DND-41 (cell line): ENCODE measurements around the gene CSNK2B.

ENCODE experiments used
- ATAC-seq: fragments of 200-7000 bp; cut with Tn5 transposase; 3 replicates; pipeline ENCODE4 v1.9.1; 2021; ENCODE audit warnings: low read depth; ENCODE audit not compliant: insufficient read depth
- DNase-seq: peaks from one replicate; pipeline ENCODE4 v3.0.0-alpha.2; 2020
- H2AFZ ChIP-seq: 2 replicates; pipeline ENCODE4 v1.6.0; 2012; ENCODE audit warnings: low read depth, low read length
- H3K27ac ChIP-seq: 2 replicates; pipeline ENCODE4 v1.5.1; 2012; ENCODE audit warnings: low read length, inconsistent platforms
- H3K27me3 ChIP-seq: fragments of 200-600 bp; sonication (generic); 2 replicates; pipeline ENCODE4 v1.6.0; 2012; ENCODE audit warnings: low read length, mild to moderate bottlenecking, inconsistent platforms; ENCODE audit not compliant: insufficient read depth, poor library complexity
- H3K36me3 ChIP-seq: 2 replicates; pipeline ENCODE4 v1.5.1; 2012; ENCODE audit warnings: low read length, inconsistent platforms; ENCODE audit not compliant: insufficient read depth
- H3K4me1 ChIP-seq: 2 replicates; pipeline ENCODE4 v1.5.1; 2012; ENCODE audit warnings: mild to moderate bottlenecking, low read length; ENCODE audit not compliant: insufficient read depth
- H3K4me2 ChIP-seq: 2 replicates; pipeline ENCODE4 v1.6.0; 2012; ENCODE audit warnings: mild to moderate bottlenecking, moderate library complexity, low read length, inconsistent platforms; ENCODE audit not compliant: insufficient read depth
- H3K4me3 ChIP-seq, 2 experiments: fragments of 200-600 bp in 1 of 2; shearing (Covaris generic) in 1 of 2; 2 replicates each; pipeline ENCODE4 v1.5.1; 2012 to 2016; ENCODE audit warnings: inconsistent platforms in 2 of 2, low read length in 2 of 2, mild to moderate bottlenecking in 2 of 2, low read depth in 1 of 2, moderate library complexity in 1 of 2
- H3K79me2 ChIP-seq: 2 replicates; pipeline ENCODE4 v1.6.0; 2012; ENCODE audit warnings: low read length, inconsistent platforms; ENCODE audit not compliant: insufficient read depth
- H3K9ac ChIP-seq: 2 replicates; pipeline ENCODE4 v1.6.0; 2012; ENCODE audit warnings: low read depth, mild to moderate bottlenecking, inconsistent platforms, low read length, moderate library complexity
- H3K9me3 ChIP-seq: 2 replicates; pipeline ENCODE4 v1.5.1; 2012; ENCODE audit warnings: low read length, moderate library complexity, mild to moderate bottlenecking, inconsistent platforms; ENCODE audit not compliant: insufficient read depth, severe bottlenecking
- H4K20me1 ChIP-seq: 2 replicates; pipeline ENCODE4 v1.6.0; 2012; ENCODE audit warnings: low read length; ENCODE audit not compliant: insufficient read depth
- EZH2 ChIP-seq: IDR thresholded peaks from 3 replicates; pipeline ENCODE4 v1.6.1; 2012; ENCODE audit warnings: borderline replicate concordance, low read depth, mild to moderate bottlenecking, moderate library complexity, low read length, inconsistent platforms; ENCODE audit not compliant: severe bottlenecking
- TF ChIP-seq, protein P1 (sequence below): IDR thresholded peaks from 2 replicates; pipeline ENCODE4 v1.5.1; 2012; ENCODE audit warnings: borderline replicate concordance, low read length, moderate library complexity, mild to moderate bottlenecking; ENCODE audit not compliant: poor library complexity, severe bottlenecking; ENCODE audit errors: extremely low read depth

The CSNK2B gene

GRCh38 chr6:31622684-31623091, 43.2 kb upstream of the CSNK2B start:
- H3K4me1 ChIP-seq: peaks cover 47% of the 10 kb centered on the region
- DNase-seq: no peak
- H3K9ac ChIP-seq: peak overlapping the region; percentile 90; the same call in 1 of the 2 replicates
- peak overlapping the region in 1 of 2 experiments; percentile 63; a peak in 2 of 4 replicates for H3K4me3 ChIP-seq
- no peaks in the 10 kb centered on the region for H3K9me3 ChIP-seq
- peak overlapping the region; percentile 72 for H3K4me2 ChIP-seq
- no peak overlapping the region for H2AFZ ChIP-seq
- H3K27ac ChIP-seq: 0 out of 2 replicates have a peak overlapping the region, but pooled peaks have one; percentile 4
- H3K36me3 ChIP-seq: peaks cover 62% of the 10 kb centered on the region
- TF ChIP-seq, protein P1, sequence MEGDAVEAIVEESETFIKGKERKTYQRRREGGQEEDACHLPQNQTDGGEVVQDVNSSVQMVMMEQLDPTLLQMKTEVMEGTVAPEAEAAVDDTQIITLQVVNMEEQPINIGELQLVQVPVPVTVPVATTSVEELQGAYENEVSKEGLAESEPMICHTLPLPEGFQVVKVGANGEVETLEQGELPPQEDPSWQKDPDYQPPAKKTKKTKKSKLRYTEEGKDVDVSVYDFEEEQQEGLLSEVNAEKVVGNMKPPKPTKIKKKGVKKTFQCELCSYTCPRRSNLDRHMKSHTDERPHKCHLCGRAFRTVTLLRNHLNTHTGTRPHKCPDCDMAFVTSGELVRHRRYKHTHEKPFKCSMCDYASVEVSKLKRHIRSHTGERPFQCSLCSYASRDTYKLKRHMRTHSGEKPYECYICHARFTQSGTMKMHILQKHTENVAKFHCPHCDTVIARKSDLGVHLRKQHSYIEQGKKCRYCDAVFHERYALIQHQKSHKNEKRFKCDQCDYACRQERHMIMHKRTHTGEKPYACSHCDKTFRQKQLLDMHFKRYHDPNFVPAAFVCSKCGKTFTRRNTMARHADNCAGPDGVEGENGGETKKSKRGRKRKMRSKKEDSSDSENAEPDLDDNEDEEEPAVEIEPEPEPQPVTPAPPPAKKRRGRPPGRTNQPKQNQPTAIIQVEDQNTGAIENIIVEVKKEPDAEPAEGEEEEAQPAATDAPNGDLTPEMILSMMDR: no peak
- TF ChIP-seq EZH2: no peak
- peaks cover 75% of the 10 kb centered on the region for H3K79me2 ChIP-seq
- ATAC-seq: no peak
- peaks cover 52% of the 10 kb centered on the region for H4K20me1 ChIP-seq
- no peaks in the 10 kb centered on the region for H3K27me3 ChIP-seq

DNA sequence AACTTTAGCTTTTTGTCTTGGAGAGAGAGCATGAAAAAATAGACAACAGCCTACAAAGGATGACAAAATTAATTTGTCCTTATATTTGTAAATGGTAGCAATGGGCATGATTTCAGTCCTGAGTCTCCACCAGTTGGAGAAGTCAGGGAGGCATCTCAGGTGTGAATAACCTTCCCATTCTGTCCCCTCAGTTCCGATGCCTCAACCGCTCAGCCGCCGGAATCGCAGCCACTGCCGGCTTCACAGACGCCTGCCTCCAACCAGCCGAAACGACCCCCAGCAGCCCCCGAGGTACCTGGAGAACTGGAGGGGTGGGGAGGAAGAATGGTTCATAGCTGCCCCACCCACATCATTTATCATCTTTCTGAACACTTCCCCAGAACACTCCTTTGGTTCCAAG, 41.8 kb upstream of the CSNK2B start:
- Histone ChIP-seq H3K27me3 (no peaks in the 10 kb centered on the region), H3K27ac (no peak overlapping the region), H3K9ac (no peak overlapping the region), H2AFZ (no peak overlapping the region), H3K4me2 (peak overlapping the region; percentile 40; the same call in 1 of the 2 replicates), H3K4me3 (no peak overlapping the region), H4K20me1 (peaks cover 59% of the 10 kb centered on the region), H3K36me3 (peaks cover 76% of the 10 kb centered on the region), H3K4me1 (peaks cover 46% of the 10 kb centered on the region), H3K79me2 (peaks cover 88% of the 10 kb centered on the region), H3K9me3 (no peaks in the 10 kb centered on the region)
- no peak for ATAC-seq
- TF ChIP-seq, protein P1: no peak
- TF ChIP-seq EZH2: no peak
- DNase-seq: no peak

DNA sequence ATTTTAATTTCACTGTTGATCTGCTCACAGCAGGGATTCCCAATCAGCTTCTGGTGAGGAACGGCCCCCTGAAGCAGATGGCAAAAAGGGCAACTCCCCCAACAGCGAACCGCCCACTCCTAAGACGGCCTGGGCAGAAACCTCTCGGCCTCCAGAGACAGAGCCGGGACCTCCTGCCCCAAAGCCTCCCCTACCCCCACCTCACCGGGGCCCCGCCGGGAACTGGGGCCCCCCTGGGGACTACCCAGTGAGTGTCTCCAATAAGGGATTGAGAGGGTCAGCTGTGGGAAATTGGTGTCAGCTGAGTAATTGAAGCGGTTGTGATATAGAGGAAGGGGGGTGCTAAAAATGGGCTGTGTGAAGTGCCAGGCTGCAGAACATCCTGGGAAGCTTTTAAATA, 38.9 kb upstream of the CSNK2B start:
- no peak overlapping the region for H3K27ac ChIP-seq
- no peak overlapping the region for H3K4me3 ChIP-seq
- H3K4me1 ChIP-seq: peaks cover 32% of the 10 kb centered on the region
- DNase-seq (no peak), ATAC-seq (no peak)
- H4K20me1 ChIP-seq: peaks cover 73% of the 10 kb centered on the region
- no peak overlapping the region for H3K4me2 ChIP-seq
- peaks cover 100% of the 10 kb centered on the region for H3K36me3 ChIP-seq
- peaks cover 88% of the 10 kb centered on the region for H3K79me2 ChIP-seq
- TF ChIP-seq EZH2: no peak
- TF ChIP-seq, protein P1: no peak
- no peak overlapping the region for H3K9ac ChIP-seq
- no peaks in the 10 kb centered on the region for H3K27me3 ChIP-seq
- H2AFZ ChIP-seq: no peak overlapping the region
- no peaks in the 10 kb centered on the region for H3K9me3 ChIP-seq
